T-helper 17 cell (primary cell): ENCODE data around the gene TTC34. TPM values are rescaled to one million over a fixed set of nuclear protein-coding genes. Genes with fewer than 3 reads are reported as not detected.
A peak's percentile ranks its signal among the peaks of the same experiment; 100 is the strongest.

Source experiments
- ATAC-seq: fragments of 150-1000 bp; cut with Tn5 transposase; 2 replicates; pipeline ENCODE4 v1.10.0; 2021; ENCODE audit warnings: mild to moderate bottlenecking, moderate library complexity
- DNase-seq, 3 donors: peaks; one replicate each; pipeline versions ENCODE4 v3.0.0 to v3.0.0-alpha.2; 2020 to 2021
- H3K9me3 ChIP-seq: one replicate; pipeline ENCODE4 v1.7.0; 2013; ENCODE audit warnings: low read length, mild to moderate bottlenecking; ENCODE audit not compliant: control insufficient read depth, poor library complexity, severe bottlenecking
- H3K27ac Mint-ChIP-seq: one replicate; pipeline ENCODE4 v1.8.0; 2022; ENCODE audit warnings: mild to moderate bottlenecking, moderate library complexity, mixed read lengths
- H3K27me3 Mint-ChIP-seq: one replicate; pipeline ENCODE4 v1.8.0; 2022; ENCODE audit warnings: mixed read lengths
- H3K36me3 Mint-ChIP-seq: one replicate; pipeline ENCODE4 v1.8.0; 2022; ENCODE audit warnings: low read depth, mixed read lengths
- H3K4me1 Mint-ChIP-seq: one replicate; pipeline ENCODE4 v1.8.0; 2022; ENCODE audit warnings: mild to moderate bottlenecking, mixed read lengths
- H3K4me3 Mint-ChIP-seq: one replicate; pipeline ENCODE4 v1.8.0; 2022; ENCODE audit warnings: mild to moderate bottlenecking, moderate library complexity, mixed read lengths
- total RNA-seq, 4 donors: library from RNA in 2 of 4; stranded (reverse) in 2 of 4; gene quantifications; one replicate each; pipeline ENCODE4 v1.2.3 and lab custom pipeline; 2022 to 2026

Gene TTC34
- total RNA-seq, 2 donors from 2014 or later: 0.94 to 1.1 TPM

GRCh38 chr1:2644591-2645101 lies 156.8 kb downstream of the TTC34 start:
- Mint-ChIP-seq H3K4me3 (no peak overlapping the region), H3K27me3 (no peaks in the 10 kb centered on the region), H3K27ac (peak overlapping the region; percentile 82), H3K36me3 (no peaks in the 10 kb centered on the region), H3K4me1 (peaks cover 12% of the 10 kb centered on the region)
- H3K9me3 ChIP-seq: no peaks in the 10 kb centered on the region
- DNase-seq (no peak), ATAC-seq (no peak)

- Mint-ChIP-seq H3K4me1 (peaks cover 12% of the 10 kb centered on the region), H3K27ac (peak overlapping the region; percentile 82), H3K4me3 (peak overlapping the region; percentile 80), H3K36me3 (no peaks in the 10 kb centered on the region), H3K27me3 (no peaks in the 10 kb centered on the region)
- DNase-seq: no peak
- H3K9me3 ChIP-seq: no peaks in the 10 kb centered on the region
- ATAC-seq: no peak
These were observed 157.3 kb downstream of the TTC34 start for GRCh38 chr1:2644171-2644570.

GRCh38 chr1:2643414-2644077 lies 157.9 kb downstream of the TTC34 start:
- Mint-ChIP-seq H3K4me3 (peak overlapping the region; percentile 80), H3K4me1 (peaks cover 16% of the 10 kb centered on the region), H3K27ac (peak overlapping the region; percentile 82), H3K36me3 (no peaks in the 10 kb centered on the region), H3K27me3 (no peaks in the 10 kb centered on the region)
- ATAC-seq: no peak
- DNase-seq: no peak
- H3K9me3 ChIP-seq: no peaks in the 10 kb centered on the region

GRCh38 chr1:2642560-2643413 lies 158.7 kb downstream of the TTC34 start:
- DNase-seq (peak; percentile 91 to 92 (median 91)), ATAC-seq (peak; percentile 90)
- Mint-ChIP-seq H3K4me3 (peak overlapping the region; percentile 95), H3K36me3 (no peaks in the 10 kb centered on the region), H3K27me3 (no peaks in the 10 kb centered on the region), H3K4me1 (peaks cover 16% of the 10 kb centered on the region), H3K27ac (peak overlapping the region; percentile 88)
- H3K9me3 ChIP-seq: no peaks in the 10 kb centered on the region

- Mint-ChIP-seq H3K36me3 (no peaks in the 10 kb centered on the region), H3K27ac (peak overlapping the region; percentile 88), H3K4me1 (peaks cover 16% of the 10 kb centered on the region), H3K27me3 (no peaks in the 10 kb centered on the region), H3K4me3 (peak overlapping the region; percentile 95)
- no peaks in the 10 kb centered on the region for H3K9me3 ChIP-seq
- ATAC-seq: no peak
- no peak for DNase-seq
These were observed 159.3 kb downstream of the TTC34 start for GRCh38 chr1:2642131-2642559.

GRCh38 chr1:2641381-2642130 lies 159.9 kb downstream of the TTC34 start:
- peak overlapping the region; percentile 88 for H3K27ac Mint-ChIP-seq
- H3K9me3 ChIP-seq: no peaks in the 10 kb centered on the region
- no peak for DNase-seq
- H3K4me1 Mint-ChIP-seq: peaks cover 16% of the 10 kb centered on the region
- no peaks in the 10 kb centered on the region for H3K27me3 Mint-ChIP-seq
- no peak for ATAC-seq
- peak overlapping the region; percentile 95 for H3K4me3 Mint-ChIP-seq
- no peaks in the 10 kb centered on the region for H3K36me3 Mint-ChIP-seq

GRCh38 chr1:2640626-2641025 lies 160.9 kb downstream of the TTC34 start:
- Mint-ChIP-seq H3K36me3 (no peaks in the 10 kb centered on the region), H3K27me3 (no peaks in the 10 kb centered on the region), H3K27ac (no peak overlapping the region), H3K4me3 (no peak overlapping the region), H3K4me1 (peaks cover 16% of the 10 kb centered on the region)
- H3K9me3 ChIP-seq: no peaks in the 10 kb centered on the region
- no peak for ATAC-seq
- DNase-seq: no peak

GRCh38 chr1:2639607-2640521 lies 161.6 kb downstream of the TTC34 start:
- Mint-ChIP-seq H3K27me3 (no peaks in the 10 kb centered on the region), H3K27ac (no peak overlapping the region), H3K4me3 (peak overlapping the region; percentile 68), H3K36me3 (no peaks in the 10 kb centered on the region), H3K4me1 (peaks cover 16% of the 10 kb centered on the region)
- DNase-seq (peak in 1 of 3 donors; percentile 5), ATAC-seq (no peak)
- H3K9me3 ChIP-seq: no peaks in the 10 kb centered on the region

GRCh38 chr1:2639203-2639602 lies 162.3 kb downstream of the TTC34 start:
- DNase-seq (no peak), ATAC-seq (no peak)
- Mint-ChIP-seq H3K36me3 (no peaks in the 10 kb centered on the region), H3K27me3 (no peaks in the 10 kb centered on the region), H3K4me3 (no peak overlapping the region), H3K27ac (no peak overlapping the region), H3K4me1 (peaks cover 14% of the 10 kb centered on the region)
- H3K9me3 ChIP-seq: no peaks in the 10 kb centered on the region

GRCh38 chr1:2638466-2639115 lies 162.9 kb downstream of the TTC34 start:
- ATAC-seq: no peak
- no peaks in the 10 kb centered on the region for H3K36me3 Mint-ChIP-seq
- DNase-seq: no peak
- H3K27ac Mint-ChIP-seq: peak overlapping the region; percentile 56
- H3K4me3 Mint-ChIP-seq: no peak overlapping the region
- H3K27me3 Mint-ChIP-seq: no peaks in the 10 kb centered on the region
- peaks cover 11% of the 10 kb centered on the region for H3K4me1 Mint-ChIP-seq
- H3K9me3 ChIP-seq: no peaks in the 10 kb centered on the region

GRCh38 chr1:2637442-2638145 lies 163.9 kb downstream of the TTC34 start:
- H3K27ac Mint-ChIP-seq: peak overlapping the region; percentile 56
- ATAC-seq (no peak), DNase-seq (no peak)
- no peak overlapping the region for H3K4me3 Mint-ChIP-seq
- no peaks in the 10 kb centered on the region for H3K36me3 Mint-ChIP-seq
- H3K9me3 ChIP-seq: no peaks in the 10 kb centered on the region
- H3K4me1 Mint-ChIP-seq: peaks cover 11% of the 10 kb centered on the region
- H3K27me3 Mint-ChIP-seq: peaks cover 2% of the 10 kb centered on the region
